Effector memory CD8-positive, alpha-beta T cell (primary cell): ENCODE measurements around the gene ZMIZ1.

Source experiments
- ATAC-seq: fragments of 150-1000 bp; cut with Tn5 transposase; replicated peaks from 2 replicates; pipeline ENCODE4 v1.10.0; 2021; ENCODE audit warnings: mild to moderate bottlenecking, moderate library complexity
- DNase-seq, 3 experiments: peaks; one replicate each; pipeline ENCODE4 v3.0.0; 2021
- H3K27ac Mint-ChIP-seq, 2 donors: one replicate each; pipeline ENCODE4 v1.8.0; 2022; ENCODE audit warnings: mild to moderate bottlenecking in 2 of 2, mixed read lengths in 2 of 2, moderate library complexity in 2 of 2
- H3K27me3 Mint-ChIP-seq, 2 donors: one replicate each; pipeline ENCODE4 v1.8.0; 2022; ENCODE audit warnings: mixed read lengths in 2 of 2
- H3K36me3 Mint-ChIP-seq: one replicate; pipeline ENCODE4 v1.8.0; 2022; ENCODE audit warnings: mild to moderate bottlenecking, moderate library complexity, mixed read lengths; ENCODE audit not compliant: insufficient read depth
- H3K4me1 Mint-ChIP-seq, 2 donors: one replicate each; pipeline ENCODE4 v1.8.0; 2022; ENCODE audit warnings: low read depth in 2 of 2, mixed read lengths in 2 of 2
- H3K4me3 Mint-ChIP-seq, 2 donors: one replicate each; pipeline ENCODE4 v1.8.0; 2022; ENCODE audit warnings: mild to moderate bottlenecking in 2 of 2, mixed read lengths in 2 of 2, moderate library complexity in 2 of 2
- H3K9me3 Mint-ChIP-seq, 2 donors: one replicate each; pipeline ENCODE4 v1.8.0; 2022; ENCODE audit warnings: mixed read lengths in 2 of 2

The ZMIZ1 gene

GRCh38 chr10:79051766-79052165 is 17.0 kb upstream of the ZMIZ1 start:
- Mint-ChIP-seq H3K4me1 (peaks cover 9 to 22% of the 10 kb centered on the region in 2 donors), H3K27ac (no peak overlapping the region), H3K9me3 (no peaks in the 10 kb centered on the region), H3K27me3 (peaks cover 0 to 2% of the 10 kb centered on the region in 2 donors), H3K4me3 (no peak overlapping the region), H3K36me3 (no peaks in the 10 kb centered on the region)
- no peak for DNase-seq
- no peak for ATAC-seq

- H3K27me3 Mint-ChIP-seq, result peaks cover 0 to 8% of the 10 kb centered on the region in 2 donors
- ATAC-seq, result no peak
- no peak overlapping the region for H3K27ac Mint-ChIP-seq
- H3K4me1 Mint-ChIP-seq, result peaks cover 7 to 20% of the 10 kb centered on the region in 2 donors
- no peaks in the 10 kb centered on the region for H3K36me3 Mint-ChIP-seq
- no peak overlapping the region for H3K4me3 Mint-ChIP-seq
- DNase-seq, result no peak
- H3K9me3 Mint-ChIP-seq, result no peaks in the 10 kb centered on the region
These were observed 16.3 kb upstream of the ZMIZ1 start for GRCh38 chr10:79052291-79053080.

- H3K27ac Mint-ChIP-seq, result no peak overlapping the region
- no peak for ATAC-seq
These were observed 15.7 kb upstream of the ZMIZ1 start for GRCh38 chr10:79053081-79053434.

GRCh38 chr10:79053481-79054202 is 15.1 kb upstream of the ZMIZ1 start:
- H3K27ac Mint-ChIP-seq, result no peak overlapping the region
- no peaks in the 10 kb centered on the region for H3K36me3 Mint-ChIP-seq
- ATAC-seq (no peak), DNase-seq (no peak)
- no peak overlapping the region for H3K4me3 Mint-ChIP-seq
- no peaks in the 10 kb centered on the region for H3K9me3 Mint-ChIP-seq
- H3K4me1 Mint-ChIP-seq, result peaks cover 0 to 11% of the 10 kb centered on the region in 2 donors
- H3K27me3 Mint-ChIP-seq, result peaks cover 0 to 8% of the 10 kb centered on the region in 2 donors

More at GRCh38 chr10:79053081-79053434, 15.7 kb upstream of the ZMIZ1 start:
- no peaks in the 10 kb centered on the region for H3K9me3 Mint-ChIP-seq
- no peak overlapping the region for H3K4me3 Mint-ChIP-seq
- DNase-seq, result no peak
- H3K4me1 Mint-ChIP-seq, result peaks cover 3 to 14% of the 10 kb centered on the region in 2 donors
- no peaks in the 10 kb centered on the region for H3K36me3 Mint-ChIP-seq
- H3K27me3 Mint-ChIP-seq, result peaks cover 0 to 8% of the 10 kb centered on the region in 2 donors

- ATAC-seq, result no peak
- H3K27me3 Mint-ChIP-seq, result peaks cover 0 to 8% of the 10 kb centered on the region in 2 donors
- no peak for DNase-seq
- H3K9me3 Mint-ChIP-seq, result no peaks in the 10 kb centered on the region
- no peak overlapping the region for H3K27ac Mint-ChIP-seq
- H3K4me3 Mint-ChIP-seq, result no peak overlapping the region
- H3K4me1 Mint-ChIP-seq, result peaks cover 0 to 6% of the 10 kb centered on the region in 2 donors
- no peaks in the 10 kb centered on the region for H3K36me3 Mint-ChIP-seq
These were observed 14.3 kb upstream of the ZMIZ1 start for GRCh38 chr10:79054203-79055099.

GRCh38 chr10:79055100-79055782 is 13.5 kb upstream of the ZMIZ1 start:
- H3K27me3 Mint-ChIP-seq, result peaks cover 0 to 14% of the 10 kb centered on the region in 2 donors
- H3K36me3 Mint-ChIP-seq, result no peaks in the 10 kb centered on the region
- H3K9me3 Mint-ChIP-seq, result no peaks in the 10 kb centered on the region
- no peak overlapping the region for H3K4me3 Mint-ChIP-seq
- ATAC-seq (no peak), DNase-seq (no peak)
- peaks cover 0 to 2% of the 10 kb centered on the region in 2 donors for H3K4me1 Mint-ChIP-seq
- H3K27ac Mint-ChIP-seq, result peak overlapping the region in 1 of 2 donors; percentile 17

GRCh38 chr10:79055892-79056291 is 12.9 kb upstream of the ZMIZ1 start:
- Mint-ChIP-seq H3K27ac (no peak overlapping the region), H3K4me1 (peaks cover 0 to 2% of the 10 kb centered on the region in 2 donors), H3K4me3 (no peak overlapping the region), H3K27me3 (peaks cover 2 to 20% of the 10 kb centered on the region in 2 donors), H3K9me3 (no peaks in the 10 kb centered on the region), H3K36me3 (no peaks in the 10 kb centered on the region)
- DNase-seq, result no peak
- ATAC-seq, result no peak

- Mint-ChIP-seq H3K36me3 (no peaks in the 10 kb centered on the region), H3K4me1 (peaks cover 0 to 2% of the 10 kb centered on the region in 2 donors), H3K27me3 (peaks cover 7 to 25% of the 10 kb centered on the region in 2 donors), H3K4me3 (no peak overlapping the region), H3K27ac (no peak overlapping the region), H3K9me3 (no peaks in the 10 kb centered on the region)
- DNase-seq, result no peak
- no peak for ATAC-seq
These were observed 12.4 kb upstream of the ZMIZ1 start for GRCh38 chr10:79056361-79056735.

GRCh38 chr10:79056736-79057391 is 11.9 kb upstream of the ZMIZ1 start:
- no peak overlapping the region for H3K4me3 Mint-ChIP-seq
- no peak overlapping the region for H3K27ac Mint-ChIP-seq
- peaks cover 9 to 30% of the 10 kb centered on the region in 2 donors for H3K27me3 Mint-ChIP-seq

GRCh38 chr10:79057481-79058275 is 11.1 kb upstream of the ZMIZ1 start:
- H3K27me3 Mint-ChIP-seq, result peaks cover 9 to 34% of the 10 kb centered on the region in 2 donors
- H3K9me3 Mint-ChIP-seq, result no peaks in the 10 kb centered on the region
- peaks cover 2 to 3% of the 10 kb centered on the region in 2 donors for H3K4me1 Mint-ChIP-seq
- no peaks in the 10 kb centered on the region for H3K36me3 Mint-ChIP-seq
- H3K4me3 Mint-ChIP-seq, result no peak overlapping the region
- DNase-seq, result no peak
- no peak for ATAC-seq
- no peak overlapping the region for H3K27ac Mint-ChIP-seq

More at GRCh38 chr10:79056736-79057391, 11.9 kb upstream of the ZMIZ1 start:
- H3K9me3 Mint-ChIP-seq, result no peaks in the 10 kb centered on the region
- DNase-seq, result no peak
- no peaks in the 10 kb centered on the region for H3K36me3 Mint-ChIP-seq
- peaks cover 0 to 3% of the 10 kb centered on the region in 2 donors for H3K4me1 Mint-ChIP-seq
- ATAC-seq, result no peak

GRCh38 chr10:79058899-79059841 is 9.6 kb upstream of the ZMIZ1 start:
- H3K27ac Mint-ChIP-seq, result no peak overlapping the region
- no peak for DNase-seq
- ATAC-seq, result no peak

More at GRCh38 chr10:79058899-79059841, 9.6 kb upstream of the ZMIZ1 start:
- Mint-ChIP-seq H3K27me3 (peaks cover 9 to 34% of the 10 kb centered on the region in 2 donors), H3K9me3 (no peaks in the 10 kb centered on the region), H3K36me3 (no peaks in the 10 kb centered on the region), H3K4me3 (no peak overlapping the region), H3K4me1 (peaks cover 4 to 16% of the 10 kb centered on the region in 2 donors)
